H1 (cell line): ENCODE results near the gene METRNL. TPM values are rescaled to one million over a fixed set of nuclear protein-coding genes. Genes with fewer than 3 reads are reported as not detected.

Experiments used
- CTCF ChIA-PET: fragments of 300-600 bp; sonication (Branson Sonifier 250); formaldehyde crosslinking; loops from one replicate; lab custom pipeline; 2021; ENCODE audit not compliant: partially characterized antibody; lab: Charles Lee
- POLR2A ChIA-PET: fragments of 300-600 bp; sonication (Branson Sonifier 250); formaldehyde crosslinking; loops from one replicate; lab custom pipeline; 2021; ENCODE audit warnings: inconsistent platforms; ENCODE audit not compliant: partially characterized antibody; lab: Charles Lee
- DNase-seq, 2 experiments: peaks; one replicate each; pipeline versions ENCODE4 v3.0.0 to v3.0.0-alpha.2; 2010 to 2022; ENCODE audit warnings: low spot score in 2 of 2, low read depth in 1 of 2, mixed read lengths in 1 of 2
- FAIRE-seq: peaks from 2 replicates; lab custom pipeline; 2011; peaks lifted over from hg19 to GRCh38; lab: Jason Lieb, UNC
- H2AFZ ChIP-seq: 2 replicates; pipeline ENCODE4 v1.8.1; 2012; ENCODE audit warnings: low read length, inconsistent platforms
- H2AK5ac ChIP-seq: 2 replicates; pipeline ENCODE4 v1.6.1; 2013; ENCODE audit warnings: low read depth, low read length
- H2BK120ac ChIP-seq: replicated peaks from 2 replicates; pipeline ENCODE3; 2013; ENCODE audit warnings: low read depth, low read length, inconsistent platforms
- H2BK12ac ChIP-seq: 2 replicates; pipeline ENCODE4 v1.6.1; 2013; ENCODE audit warnings: low read depth, low read length
- H2BK15ac ChIP-seq: 2 replicates; pipeline ENCODE4 v1.6.1; 2013; ENCODE audit warnings: low read length
- H2BK20ac ChIP-seq: 2 replicates; pipeline ENCODE4 v1.6.1; 2013; ENCODE audit warnings: low read length
- H2BK5ac ChIP-seq: 2 replicates; pipeline ENCODE4 v1.6.1; 2013; ENCODE audit warnings: low read depth, low read length
- H3K14ac ChIP-seq: 2 replicates; pipeline ENCODE4 v1.6.1; 2013; ENCODE audit warnings: inconsistent platforms; ENCODE audit not compliant: insufficient read length
- H3K18ac ChIP-seq: 2 replicates; pipeline ENCODE4 v1.6.1; 2013; ENCODE audit warnings: low read length; ENCODE audit errors: extremely low read depth
- H3K23ac ChIP-seq: 2 replicates; pipeline ENCODE4 v1.6.1; 2013; ENCODE audit warnings: inconsistent platforms; ENCODE audit not compliant: insufficient read length
- H3K23me2 ChIP-seq: 2 replicates; pipeline ENCODE4 v1.6.1; 2013; ENCODE audit warnings: low read depth, low read length
- H3K27ac ChIP-seq: 2 replicates; pipeline ENCODE4 v1.6.1; 2011; ENCODE audit warnings: low read depth, low read length, inconsistent platforms
- H3K27me3 ChIP-seq, 4 experiments: replicated peaks in 1 of 4; 1 replicate in 1 of 4; 2 replicates in 3 of 4; pipeline versions ENCODE4 v1.6.1 to v1.8.1; 2011 to 2013; ENCODE audit warnings: low read length in 3 of 4, mild to moderate bottlenecking in 3 of 4, inconsistent platforms in 2 of 4, mixed read lengths in 2 of 4, moderate library complexity in 1 of 4; ENCODE audit not compliant: control insufficient read depth in 3 of 4, insufficient read depth in 3 of 4; ENCODE audit errors: extremely low read depth in 1 of 4
- H3K36me3 ChIP-seq, 4 experiments: 2 replicates each; pipeline versions ENCODE4 v1.6.1 to v1.8.1; 2011 to 2013; ENCODE audit warnings: mild to moderate bottlenecking in 4 of 4, low read length in 3 of 4, moderate library complexity in 2 of 4, control low read depth in 1 of 4, inconsistent platforms in 1 of 4; ENCODE audit not compliant: insufficient read depth in 4 of 4, control insufficient read depth in 2 of 4
- H3K4ac ChIP-seq: replicated peaks from 2 replicates; pipeline ENCODE3; 2013; ENCODE audit warnings: low read length, low read depth, mixed read lengths, inconsistent platforms; ENCODE audit not compliant: insufficient read length
- H3K4me1 ChIP-seq, 4 experiments: replicated peaks in 1 of 4; 1 replicate in 1 of 4; 2 replicates in 3 of 4; pipeline versions ENCODE4 v1.6.1 to v1.8.1; 2011 to 2013; ENCODE audit warnings: low read length in 3 of 4, inconsistent platforms in 2 of 4, mixed read lengths in 1 of 4; ENCODE audit not compliant: insufficient read depth in 4 of 4, control insufficient read depth in 3 of 4
- H3K4me2 ChIP-seq, 2 experiments: 2 replicates each; pipeline versions ENCODE4 v1.6.1 to v1.8.1; 2011 to 2013; ENCODE audit warnings: low read depth in 2 of 2, low read length in 2 of 2, control low read depth in 1 of 2, inconsistent platforms in 1 of 2, mild to moderate bottlenecking in 1 of 2; ENCODE audit not compliant: insufficient read depth in 1 of 2
- H3K4me3 ChIP-seq, 4 experiments: fragments of 200-600, 300-600 bp in 1 of 4; sonication (generic), shearing (Covaris generic), sonication (Bioruptor Twin) in 1 of 4; 2 replicates each; pipeline versions ENCODE4 v1.5.1 to v1.8.1; 2011 to 2016; ENCODE audit warnings: low read length in 4 of 4, low read depth in 3 of 4, control low read depth in 2 of 4, inconsistent platforms in 2 of 4, mild to moderate bottlenecking in 2 of 4, mixed read lengths in 1 of 4, moderate library complexity in 1 of 4; ENCODE audit not compliant: insufficient read depth in 2 of 4; ENCODE audit errors: extremely low read depth in 1 of 4
- H3K56ac ChIP-seq: replicated peaks from 2 replicates; pipeline ENCODE3; 2013; ENCODE audit warnings: low read depth, mild to moderate bottlenecking, mixed read lengths, low read length, inconsistent platforms; ENCODE audit not compliant: insufficient read length
- H3K79me1 ChIP-seq: 2 replicates; pipeline ENCODE4 v1.6.1; 2013; ENCODE audit warnings: low read depth, low read length, control low read depth
- H3K79me2 ChIP-seq, 2 experiments: 2 replicates each; pipeline versions ENCODE4 v1.6.1 to v1.8.1; 2012 to 2013; ENCODE audit warnings: low read length in 2 of 2, mild to moderate bottlenecking in 2 of 2, inconsistent platforms in 1 of 2; ENCODE audit not compliant: insufficient read depth in 2 of 2, control insufficient read depth in 1 of 2
- H3K9ac ChIP-seq, 4 experiments: replicated peaks in 1 of 4; 1 replicate in 1 of 4; 2 replicates in 3 of 4; pipeline versions ENCODE4 v1.6.1 to v1.8.1; 2011 to 2013; ENCODE audit warnings: low read depth in 3 of 4, low read length in 3 of 4, control low read depth in 2 of 4, mild to moderate bottlenecking in 2 of 4, moderate library complexity in 2 of 4, inconsistent platforms in 1 of 4; ENCODE audit errors: extremely low read depth in 1 of 4
- H3K9me3 ChIP-seq, 2 experiments: 2 replicates each; pipeline versions ENCODE4 v1.6.1 to v1.8.1; 2012 to 2013; ENCODE audit warnings: mild to moderate bottlenecking in 2 of 2, moderate library complexity in 2 of 2, control low read depth in 1 of 2, inconsistent platforms in 1 of 2, low read depth in 1 of 2, low read length in 1 of 2, mixed read lengths in 1 of 2; ENCODE audit not compliant: insufficient read depth in 2 of 2
- H4K20me1 ChIP-seq, 2 experiments: replicated peaks in 1 of 2; 2 replicates each; pipeline versions ENCODE3 to v1.8.1; 2011 to 2013; ENCODE audit warnings: inconsistent platforms in 2 of 2, low read length in 2 of 2, mild to moderate bottlenecking in 1 of 2; ENCODE audit not compliant: insufficient read depth in 2 of 2, control insufficient read depth in 1 of 2
- H4K5ac ChIP-seq: 2 replicates; pipeline ENCODE4 v1.6.1; 2013; ENCODE audit warnings: low read length, low read depth, mixed read lengths, inconsistent platforms; ENCODE audit not compliant: insufficient read length
- H4K8ac ChIP-seq: 2 replicates; pipeline ENCODE4 v1.8.0; 2013; ENCODE audit warnings: mild to moderate bottlenecking, moderate library complexity, low read length, inconsistent platforms; ENCODE audit not compliant: insufficient read depth; ENCODE audit errors: extremely low read depth
- H4K91ac ChIP-seq: replicated peaks from 2 replicates; pipeline ENCODE3; 2013; ENCODE audit warnings: low read length, mixed read lengths, inconsistent platforms; ENCODE audit not compliant: insufficient read length
- SIRT6 ChIP-seq: IDR thresholded peaks from one replicate; pipeline ENCODE4 v1.7.1; 2012; ENCODE audit warnings: low read length, inconsistent platforms
- TBP ChIP-seq: IDR thresholded peaks from 2 replicates; pipeline ENCODE4 v1.6.1; 2011; ENCODE audit warnings: low read depth, low read length, improper control_type of control experiment
- WGBS, 2 experiments: shearing (Covaris generic) in 1 of 2; methylation state at CpG; one replicate each; pipeline versions ENCODE4 v1.1.6 to v1.1.7; 2013 to 2015; ENCODE audit warnings: low lambda C conversion rate in 2 of 2, mixed read lengths in 2 of 2, inconsistent platforms in 1 of 2, low coverage in 1 of 2, missing lambda C conversion rate in 1 of 2; ENCODE audit not compliant: insufficient replicate concordance in 2 of 2, insufficient coverage in 1 of 2, insufficient read length in 1 of 2; ENCODE audit errors: extremely low coverage in 1 of 2, missing lambda C conversion rate in 1 of 2; 5-methylcytosine and 5-hydroxymethylcytosine counted together
- polyA plus RNA-seq, 7 experiments: library from polyadenylated mRNA; depleted of rRNA in 3 of 7; stranded (reverse) in 5 of 7; unstranded in 2 of 7; fragments of >200 nt in 5 of 7; fragments of 200-250 nt in 2 of 7; gene quantifications; 1 replicate in 5 of 7; 2 replicates in 1 of 7; 4 replicates in 1 of 7; pipeline versions ENCODE4 v1.2.1 to v1.2.3, GENCODE V29; 2011 to 2013; ENCODE audit warnings: missing spikeins in 2 of 7, mixed read lengths in 2 of 7
- total RNA-seq: library from RNA; stranded (reverse); fragmentation: NEBNext Ultra II Directional; extraction: Animal tissue kit (Norgen Biotek cat#: 25700); gene quantifications from 2 replicates; pipeline ENCODE4 v1.2.1, GENCODE V29; 2021
- TF ChIP-seq, protein P1 (sequence below): IDR thresholded peaks from 2 replicates; pipeline ENCODE4 v1.6.1; 2012; ENCODE audit warnings: low read length, inconsistent platforms

METRNL gene
- total and polyA plus RNA-seq, 2 of the 8 experiments (the other 6 are each of a cell fraction or from before 2014, with no cell fraction given), result 13.9 to 14.2 TPM

DNA sequence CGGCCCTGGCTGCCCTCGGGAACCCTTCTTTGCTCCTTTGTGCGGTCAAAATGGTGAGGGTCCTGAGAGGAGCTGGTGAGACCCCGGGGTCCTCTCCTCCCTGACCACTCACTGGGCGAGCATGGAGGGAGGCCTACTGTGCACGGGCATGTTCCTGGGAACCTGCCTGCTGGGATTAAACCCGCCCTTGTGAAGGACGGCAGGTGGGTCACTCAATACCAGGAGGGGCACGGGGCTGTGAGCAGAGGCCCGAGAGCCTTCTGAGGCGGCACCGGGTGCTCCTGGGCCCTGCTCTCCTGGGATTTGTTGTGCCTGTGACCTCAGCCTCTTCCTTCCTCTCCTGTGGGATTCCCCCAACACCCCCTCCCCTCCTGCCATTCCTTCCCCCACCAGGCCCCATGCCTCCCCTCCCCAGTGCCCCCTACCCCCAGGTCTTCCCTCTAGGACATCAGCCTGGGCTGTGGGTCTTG is 19.7 kb downstream of the METRNL start:
- H3K4me2 ChIP-seq, result no peak overlapping the region
- no peak overlapping the region for H2AFZ ChIP-seq
- no peaks in the 10 kb centered on the region for H3K27me3 ChIP-seq
- H2BK20ac ChIP-seq, result no peak overlapping the region
- no peak overlapping the region for H3K4ac ChIP-seq
- H3K9ac ChIP-seq, result no peak overlapping the region
- H2BK120ac ChIP-seq, result no peak overlapping the region
- ChIA-PET CTCF (interaction anchor here (0.9 to 2.6 kb wide), 3 partner anchors 13 to 32 kb away, joined by 3 to 8 read pairs (median 3); no protein-coding TSS in a partner anchor), POLR2A (interaction anchor here (1.0 to 1.8 kb wide), 2 partner anchors 15 to 21 kb away, joined by 3 to 7 read pairs; no protein-coding TSS in a partner anchor)
- no peak overlapping the region for H3K27ac ChIP-seq
- peaks cover 0 to 6% of the 10 kb centered on the region in 2 experiments; a peak in 1 of 4 replicates for H3K9me3 ChIP-seq
- peak overlapping the region; percentile 40 for H4K5ac ChIP-seq
- DNase-seq (no peak), FAIRE-seq (no peak)
- peak overlapping the region; percentile 89; the same call in 1 of the 2 replicates for H4K8ac ChIP-seq
- H3K4me3 ChIP-seq, result no peak overlapping the region
- H3K23ac ChIP-seq, result no peak overlapping the region
- H2BK12ac ChIP-seq, result no peak overlapping the region
- H2BK5ac ChIP-seq, result no peak overlapping the region
- H3K56ac ChIP-seq, result no peak overlapping the region
- H3K4me1 ChIP-seq, result peaks cover 0 to 28% (median 6%) of the 10 kb centered on the region in 4 experiments; a peak in 4 of 7 replicates
- no peak overlapping the region for H3K18ac ChIP-seq
- WGBS, 2 experiments, result 90% methylated on average over 5 of the region's 12 CpGs; no CpG with 5 or more reads in 1 of the 2 experiments
- H2AK5ac ChIP-seq, result no peak overlapping the region
- peaks cover 0 to 2% of the 10 kb centered on the region in 2 experiments for H4K20me1 ChIP-seq
- no peak overlapping the region for H3K14ac ChIP-seq
- no peak overlapping the region for H4K91ac ChIP-seq
- no peak overlapping the region for H2BK15ac ChIP-seq
- no peaks in the 10 kb centered on the region for H3K23me2 ChIP-seq
- H3K79me1 ChIP-seq, result no peaks in the 10 kb centered on the region
- no peaks in the 10 kb centered on the region for H3K79me2 ChIP-seq
- H3K36me3 ChIP-seq, result peaks cover 3 to 18% (median 6%) of the 10 kb centered on the region in 4 experiments; a peak in 4 of 8 replicates
- TF ChIP-seq, protein P1, sequence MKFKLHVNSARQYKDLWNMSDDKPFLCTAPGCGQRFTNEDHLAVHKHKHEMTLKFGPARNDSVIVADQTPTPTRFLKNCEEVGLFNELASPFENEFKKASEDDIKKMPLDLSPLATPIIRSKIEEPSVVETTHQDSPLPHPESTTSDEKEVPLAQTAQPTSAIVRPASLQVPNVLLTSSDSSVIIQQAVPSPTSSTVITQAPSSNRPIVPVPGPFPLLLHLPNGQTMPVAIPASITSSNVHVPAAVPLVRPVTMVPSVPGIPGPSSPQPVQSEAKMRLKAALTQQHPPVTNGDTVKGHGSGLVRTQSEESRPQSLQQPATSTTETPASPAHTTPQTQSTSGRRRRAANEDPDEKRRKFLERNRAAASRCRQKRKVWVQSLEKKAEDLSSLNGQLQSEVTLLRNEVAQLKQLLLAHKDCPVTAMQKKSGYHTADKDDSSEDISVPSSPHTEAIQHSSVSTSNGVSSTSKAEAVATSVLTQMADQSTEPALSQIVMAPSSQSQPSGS, result no peak
- TF ChIP-seq TBP, result no peak
- TF ChIP-seq SIRT6, result no peak
